ENCODE measurements around the gene DLGAP4. TPM values are rescaled to one million over a fixed set of nuclear protein-coding genes. Genes with fewer than 3 reads are reported as not detected.

DLGAP4 gene
- total and polyA plus RNA-seq, 2 of the 13 experiments (the other 11 are each of a cell fraction or from before 2014, with no cell fraction given): 15.2 to 26.7 TPM

GRCh38 chr20:36399147-36399968, 93.2 kb downstream of the DLGAP4 start (continued):
- no peak for TF ChIP-seq ZNF256 (CRISPR knock-in tag; conservative IDR thresholded peaks at IDR 0.05)
- TF ChIP-seq GRHL1 (CRISPR knock-in tag; conservative IDR thresholded peaks at IDR 0.05): no peak
- no peak for TF ChIP-seq ZKSCAN1 (IDR thresholded peaks at IDR 0.05; ENCODE audit: low read length)
- TF ChIP-seq HOXA7 (CRISPR knock-in tag; IDR thresholded peaks at IDR 0.05): no peak
- TF ChIP-seq CTCF (CRISPR knock-in tag; IDR thresholded peaks at IDR 0.05): peak; percentile 83
- TF ChIP-seq SIN3B (IDR thresholded peaks at IDR 0.05; ENCODE audit: low read length): no peak
- TF ChIP-seq ARNT2 (CRISPR knock-in tag; IDR thresholded peaks at IDR 0.05; ENCODE audit: low read depth): no peak
- no peak for TF ChIP-seq NCOA5 (CRISPR knock-in tag; IDR thresholded peaks at IDR 0.05)
- TF ChIP-seq POLR2AphosphoS5 (IDR thresholded peaks at IDR 0.05; ENCODE audit: low read depth, low read length): no peak
- no peak for TF ChIP-seq DBP (CRISPR knock-in tag; IDR thresholded peaks at IDR 0.05; ENCODE audit: not compliant biosample characterization)
- TF ChIP-seq NKX3-1 (CRISPR knock-in tag; IDR thresholded peaks at IDR 0.05): no peak
- no peak for TF ChIP-seq ZNF704 (CRISPR knock-in tag; IDR thresholded peaks at IDR 0.05; ENCODE audit: borderline replicate concordance)
- no peak for TF ChIP-seq ZSCAN22 (CRISPR knock-in tag; IDR thresholded peaks at IDR 0.05)
- no peak for TF ChIP-seq ZNF713 (CRISPR knock-in tag; IDR thresholded peaks at IDR 0.05)
- no peak for TF ChIP-seq ZNF816 (CRISPR knock-in tag; IDR thresholded peaks at IDR 0.05; ENCODE audit: borderline replicate concordance)
- TF ChIP-seq ZNF512 (CRISPR knock-in tag; IDR thresholded peaks at IDR 0.05): no peak
- TF ChIP-seq CERS6 (CRISPR knock-in tag; IDR thresholded peaks at IDR 0.05): no peak
- TF ChIP-seq ZSCAN31 (CRISPR knock-in tag; IDR thresholded peaks at IDR 0.05; ENCODE audit: low read depth): no peak
- no peak for TF ChIP-seq TAF15 (IDR thresholded peaks at IDR 0.05; ENCODE audit: low read depth, low read length, poor library complexity, severe bottlenecking)

Data from HepG2 (cell line).